ENCODE results near the gene AGPAT1. TPM values are rescaled to one million over a fixed set of nuclear protein-coding genes. Genes with fewer than 3 reads are reported as not detected.

The AGPAT1 gene
- total RNA-seq, 1 experiment from 2014 or later = 51.3 TPM

Other genes starting within 250 kb of the AGPAT1 start
- 0.75 TPM in 1 of 2 replicates, not detected in the other for gene C2, start 248.4 kb downstream of the AGPAT1 start, total RNA-seq (2014; rRNA removed; shearing (Covaris generic))
- 1.5 and 4.3 TPM in 2 replicates for gene CFB, start 230.0 kb downstream of the AGPAT1 start, total RNA-seq (2014; rRNA removed; shearing (Covaris generic))
- 140 and 141 TPM in 2 replicates for gene NELFE, start 217.1 kb downstream of the AGPAT1 start, total RNA-seq (2014; rRNA removed; shearing (Covaris generic))
- gene SKIC2, start 216.9 kb downstream of the AGPAT1 start, total RNA-seq (2014; rRNA removed; shearing (Covaris generic)) = 21.1 and 23.8 TPM in 2 replicates
- gene DXO, start 203.9 kb downstream of the AGPAT1 start, total RNA-seq (2014; rRNA removed; shearing (Covaris generic)) = 11.0 and 13.5 TPM in 2 replicates
- gene C4A, start 194.0 kb downstream of the AGPAT1 start, total RNA-seq (2014; rRNA removed; shearing (Covaris generic)) = 7.2 and 8.5 TPM in 2 replicates
- 6.5 and 10.9 TPM in 2 replicates for gene C4B, start 161.3 kb downstream of the AGPAT1 start, total RNA-seq (2014; rRNA removed; shearing (Covaris generic))
- gene CYP21A2, start 137.7 kb downstream of the AGPAT1 start, total RNA-seq (2014; rRNA removed; shearing (Covaris generic)) = 0.48 TPM in 1 of 2 replicates, not detected in the other
- 0.06 and 0.29 TPM in 2 replicates for gene TNXB, start 66.7 kb downstream of the AGPAT1 start, total RNA-seq (2014; rRNA removed; shearing (Covaris generic))
- 17.1 and 23.4 TPM in 2 replicates for gene ATF6B, start 47.8 kb downstream of the AGPAT1 start, total RNA-seq (2014; rRNA removed; shearing (Covaris generic))
- 11.7 and 14.2 TPM in 2 replicates for gene FKBPL, start 45.8 kb downstream of the AGPAT1 start, total RNA-seq (2014; rRNA removed; shearing (Covaris generic))
- gene PRRT1, start 24.1 kb downstream of the AGPAT1 start, total RNA-seq (2014; rRNA removed; shearing (Covaris generic)) = 0.10 TPM in 1 of 2 replicates, not detected in the other
- gene PPT2, start 21.9 kb downstream of the AGPAT1 start, total RNA-seq (2014; rRNA removed; shearing (Covaris generic)) = 19.3 and 25.7 TPM in 2 replicates
- 0.43 and 1.7 TPM in 2 replicates for gene EGFL8, start 11.5 kb downstream of the AGPAT1 start, total RNA-seq (2014; rRNA removed; shearing (Covaris generic))
- 55.7 and 56.9 TPM in 2 replicates for gene RNF5, start 2.3 kb upstream of the AGPAT1 start, total RNA-seq (2014; rRNA removed; shearing (Covaris generic))
- 0.41 TPM in 1 of 2 replicates, not detected in the other for gene AGER, start 8.2 kb upstream of the AGPAT1 start, total RNA-seq (2014; rRNA removed; shearing (Covaris generic))
- gene PBX2, start 14.1 kb upstream of the AGPAT1 start, total RNA-seq (2014; rRNA removed; shearing (Covaris generic)) = 14.3 and 17.4 TPM in 2 replicates
- 3.2 and 3.9 TPM in 2 replicates for gene GPSM3, start 16.6 kb upstream of the AGPAT1 start, total RNA-seq (2014; rRNA removed; shearing (Covaris generic))
- gene NOTCH4, start 48.0 kb upstream of the AGPAT1 start, total RNA-seq (2014; rRNA removed; shearing (Covaris generic)) = 0.23 and 0.43 TPM in 2 replicates
- not detected in 2 replicates for gene TSBP1, start 195.8 kb upstream of the AGPAT1 start, total RNA-seq (2014; rRNA removed; shearing (Covaris generic))
- not detected in 2 replicates for gene BTNL2, start 231.1 kb upstream of the AGPAT1 start, total RNA-seq (2014; rRNA removed; shearing (Covaris generic))

All from H4 (cell line).